GM18858 (cell line): ENCODE results near the gene GLCE.
"Not testable (repeated sequence)": the region's sequence is repeated elsewhere in the genome, so short reads cannot be mapped to it uniquely, and the experiment has no call there.

ENCODE experiments used
- ATAC-seq: cut with Tn5 transposase; IDR thresholded peaks from one replicate; pipeline ENCODE4 v1.9.1; 2021; ENCODE audit not compliant: unreplicated experiment

GLCE gene

GRCh38 chr15:69158843-69159240, 1.6 kb upstream of the GLCE start:
- ATAC-seq, result no peak

DNA sequence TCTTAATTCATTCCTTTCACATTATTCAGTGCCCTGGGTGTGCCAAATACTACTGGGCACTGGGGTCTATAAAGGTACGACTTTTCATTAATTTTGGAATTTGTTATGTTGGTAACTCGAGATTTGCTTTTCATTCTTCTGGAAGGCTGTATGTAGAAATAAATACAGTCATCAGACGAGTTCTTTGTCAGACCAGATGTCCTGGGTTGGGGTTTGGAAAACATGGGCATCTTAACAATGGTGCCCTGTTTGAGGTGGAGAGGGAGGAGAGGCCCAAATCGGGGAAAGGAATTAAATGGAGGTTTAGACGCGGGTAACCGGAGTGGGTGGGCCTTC, 662 bp upstream of the GLCE start:
- ATAC-seq, result no peak

DNA sequence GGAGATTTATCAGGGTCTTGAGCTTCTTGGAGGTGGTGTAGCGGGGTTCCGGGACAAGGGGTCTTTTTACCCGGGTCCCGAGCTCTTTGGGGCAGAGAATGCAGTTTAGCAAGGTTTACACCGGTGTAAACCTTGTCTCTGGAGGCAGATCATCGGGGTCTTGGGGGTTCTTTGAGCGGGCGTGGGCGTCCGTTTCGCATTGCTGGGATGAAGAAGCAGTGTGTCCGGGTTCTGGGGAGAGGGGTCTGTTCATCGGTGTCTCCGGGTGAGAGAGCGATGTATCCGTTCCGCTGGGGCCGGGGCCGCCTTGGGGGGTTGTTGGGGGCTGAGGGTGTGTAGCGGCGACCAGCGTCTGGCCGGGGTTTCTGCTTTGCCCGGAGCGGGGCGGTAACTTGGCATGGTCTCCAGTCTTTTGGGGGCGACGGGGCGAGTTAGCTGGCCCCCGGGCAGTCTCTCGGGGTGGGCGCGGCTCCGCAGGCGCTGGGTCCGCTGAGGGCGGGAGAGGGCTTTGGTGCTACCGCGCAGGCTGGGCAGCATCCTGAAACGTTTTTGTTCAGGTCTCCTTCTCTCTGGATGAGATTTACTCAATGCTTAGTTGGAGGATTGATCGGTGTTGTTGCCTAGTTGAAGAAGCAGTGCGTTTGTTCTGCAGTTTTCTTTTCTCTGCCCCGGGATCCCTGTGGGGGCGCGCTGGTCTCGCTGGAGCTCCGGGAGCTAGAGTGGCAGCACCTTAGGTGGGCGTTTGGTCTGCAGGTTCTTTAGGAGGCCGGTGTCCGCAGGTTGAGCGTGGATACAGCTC, 843 bp downstream of the GLCE start:
- ATAC-seq, result no peak

- ATAC-seq, result no peak
These were observed 1.4 kb downstream of the GLCE start for GRCh38 chr15:69161878-69162213.

GRCh38 chr15:69163141-69163669, 2.8 kb downstream of the GLCE start:
- no peak for ATAC-seq

DNA sequence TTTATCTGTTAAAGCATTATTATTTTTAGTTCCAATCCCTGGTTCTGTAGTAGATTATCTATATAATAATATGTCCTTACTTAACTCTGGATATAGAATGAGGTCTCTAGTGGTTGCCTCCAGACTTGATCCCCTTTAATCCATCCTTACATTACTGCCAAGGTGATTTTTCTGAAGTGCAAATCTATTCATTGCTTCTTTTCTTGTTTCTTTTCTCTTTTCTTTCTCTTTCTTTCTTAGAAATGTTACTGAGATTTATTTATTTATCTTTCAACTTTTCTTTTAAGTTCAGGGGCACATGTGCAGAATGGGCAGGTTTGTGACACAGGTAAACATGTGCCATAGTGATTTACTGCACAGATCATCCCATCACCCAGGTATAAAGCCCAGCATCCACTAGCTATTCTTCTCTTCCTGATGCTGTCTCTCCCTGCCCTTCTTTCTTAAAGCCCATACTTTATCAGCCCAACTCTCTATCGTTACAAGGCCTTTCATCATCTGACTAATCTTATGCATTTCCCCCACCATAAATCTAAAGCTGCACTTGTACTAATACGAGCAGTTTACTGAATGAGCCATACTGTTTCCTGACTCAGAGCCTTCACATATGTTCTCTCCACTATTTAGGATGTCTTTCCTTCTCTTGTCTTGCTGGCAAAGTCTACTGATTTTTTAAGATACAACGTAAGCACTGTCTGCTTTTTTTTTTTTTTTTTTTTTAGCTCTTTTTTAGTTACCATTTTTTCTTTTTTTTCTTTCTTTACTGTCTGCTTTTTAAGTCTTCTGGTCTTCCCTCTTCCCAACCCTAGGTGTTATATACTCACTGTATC, 4.6 kb downstream of the GLCE start:
- ATAC-seq, result no peak

- no peak for ATAC-seq
These were observed 5.2 kb downstream of the GLCE start for GRCh38 chr15:69165637-69166025.

- ATAC-seq, result no peak
These were observed 6.9 kb downstream of the GLCE start for GRCh38 chr15:69167218-69167846.

GRCh38 chr15:69168361-69168760, 7.9 kb downstream of the GLCE start:
- ATAC-seq, result not testable (repeated sequence)

DNA sequence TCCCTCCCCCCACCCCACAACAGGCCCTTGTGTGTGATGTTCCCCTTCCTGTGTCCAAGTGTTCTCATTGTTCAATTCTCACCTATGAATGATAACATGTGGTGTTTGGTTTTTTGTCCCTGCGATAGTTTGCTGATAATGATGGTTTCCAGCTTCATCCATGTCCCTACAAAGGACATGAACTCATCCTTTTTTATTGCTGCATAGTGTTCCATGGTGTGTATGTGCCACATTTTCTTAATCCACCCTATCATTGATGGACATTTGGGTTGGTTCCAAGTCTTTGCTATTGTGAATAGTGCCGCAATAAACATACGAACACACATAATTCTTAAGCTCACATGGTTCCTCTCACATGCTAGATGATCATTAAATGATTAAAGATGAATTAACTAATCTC, 9.1 kb downstream of the GLCE start:
- not testable (repeated sequence) for ATAC-seq

- ATAC-seq, result no peak
These were observed 10.2 kb downstream of the GLCE start for GRCh38 chr15:69170597-69170996.

- no peak for ATAC-seq
These were observed 12.4 kb downstream of the GLCE start for GRCh38 chr15:69172847-69173246.

- no peak for ATAC-seq
These were observed 15.1 kb downstream of the GLCE start for GRCh38 chr15:69175536-69175935.

DNA sequence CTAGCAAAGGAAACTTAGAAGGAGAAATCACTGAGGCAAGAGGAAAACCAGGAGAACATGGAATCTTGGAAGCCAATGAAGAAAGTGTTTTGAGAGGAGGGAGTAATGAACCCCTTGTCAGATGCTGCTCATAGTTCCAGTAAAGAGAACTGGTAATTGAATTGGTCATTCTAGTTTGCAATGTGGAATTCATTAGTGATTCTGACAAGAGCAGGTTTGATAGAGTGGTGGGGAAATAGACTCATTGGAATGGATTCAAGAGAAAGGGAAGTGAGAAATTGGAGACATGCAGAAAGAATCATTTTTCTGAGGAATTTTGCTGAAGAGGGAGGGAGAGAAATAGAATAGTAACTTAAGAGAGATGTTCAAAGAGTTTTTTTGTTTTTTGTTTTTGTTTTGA, 21.0 kb downstream of the GLCE start:
- no peak for ATAC-seq

DNA sequence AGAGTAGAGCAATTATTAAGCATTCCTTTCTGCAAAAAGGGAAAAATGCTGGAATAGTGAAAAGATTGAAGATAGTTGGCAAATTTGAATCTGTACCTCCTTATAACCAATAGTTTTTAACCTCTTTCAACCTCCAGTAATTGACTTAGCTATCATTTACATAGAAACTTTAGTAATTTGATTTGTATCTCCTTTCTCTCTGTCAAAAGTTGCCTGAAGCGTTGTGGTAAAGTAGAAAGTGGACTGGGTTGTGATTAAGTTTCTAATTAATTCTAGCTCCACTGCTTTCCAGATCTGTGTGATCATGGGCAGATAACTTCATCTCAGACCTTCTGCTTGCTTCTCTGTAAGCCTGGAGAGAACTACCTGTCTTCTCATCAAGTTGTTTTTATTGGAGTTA, 24.8 kb downstream of the GLCE start:
- ATAC-seq, result no peak

DNA sequence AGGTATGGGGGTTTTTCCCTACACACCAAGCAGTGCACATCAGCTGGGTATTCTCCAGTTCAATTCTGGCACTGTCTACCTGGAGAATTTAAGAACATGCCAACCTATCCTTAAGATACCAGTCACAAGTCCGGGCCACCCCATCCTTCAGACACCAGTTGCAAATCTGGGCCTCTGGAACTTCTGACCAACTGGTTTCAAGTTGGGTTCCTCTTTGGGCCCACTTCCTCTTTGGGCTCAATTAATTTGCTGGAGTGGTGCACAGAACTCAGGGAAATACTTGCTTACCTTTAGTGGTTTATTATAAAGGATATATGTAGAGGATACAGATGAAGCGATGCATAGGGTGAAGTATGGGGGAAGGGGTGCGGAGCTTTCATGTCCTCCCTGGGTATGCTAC, 25.3 kb downstream of the GLCE start:
- ATAC-seq, result no peak

DNA sequence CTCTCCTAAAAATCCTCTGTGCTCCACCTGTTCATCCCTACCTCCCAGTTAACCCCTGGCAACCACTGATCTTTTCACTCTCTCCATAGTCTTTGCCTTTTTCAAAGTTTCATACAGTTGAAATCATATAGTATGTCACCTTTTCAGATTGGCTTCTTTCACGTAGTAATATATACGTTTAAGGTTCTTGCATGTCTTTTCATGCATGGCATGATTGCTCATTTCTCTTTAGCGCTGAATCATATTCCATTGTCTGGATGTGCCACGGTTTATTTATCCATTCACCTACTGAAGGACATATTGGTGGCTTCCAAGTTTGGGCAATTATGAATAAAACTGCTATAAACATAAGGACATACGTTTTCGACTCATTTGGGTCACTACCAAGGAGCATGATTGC, 28.7 kb downstream of the GLCE start:
- no peak for ATAC-seq

GRCh38 chr15:69190091-69190490, 29.7 kb downstream of the GLCE start:
- ATAC-seq, result no peak

DNA sequence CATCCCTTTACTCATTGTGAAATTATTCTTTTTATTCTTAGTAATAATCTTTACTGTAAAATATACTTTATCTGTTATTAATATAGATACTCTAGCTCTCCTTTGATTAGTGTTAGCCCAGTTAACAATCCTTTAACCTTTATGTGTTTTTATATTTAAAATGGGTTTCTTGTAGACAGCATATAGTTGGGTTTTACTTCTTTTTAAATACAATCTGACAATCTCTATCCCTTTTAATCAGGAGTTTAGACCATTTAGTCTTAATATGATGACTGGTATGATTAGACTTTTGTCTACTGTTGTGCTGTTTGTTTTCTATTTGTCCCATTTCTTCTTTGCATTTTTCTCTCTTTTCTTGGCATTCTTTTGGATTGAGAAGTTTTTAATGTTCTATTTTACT, 30.1 kb downstream of the GLCE start:
- no peak for ATAC-seq

DNA sequence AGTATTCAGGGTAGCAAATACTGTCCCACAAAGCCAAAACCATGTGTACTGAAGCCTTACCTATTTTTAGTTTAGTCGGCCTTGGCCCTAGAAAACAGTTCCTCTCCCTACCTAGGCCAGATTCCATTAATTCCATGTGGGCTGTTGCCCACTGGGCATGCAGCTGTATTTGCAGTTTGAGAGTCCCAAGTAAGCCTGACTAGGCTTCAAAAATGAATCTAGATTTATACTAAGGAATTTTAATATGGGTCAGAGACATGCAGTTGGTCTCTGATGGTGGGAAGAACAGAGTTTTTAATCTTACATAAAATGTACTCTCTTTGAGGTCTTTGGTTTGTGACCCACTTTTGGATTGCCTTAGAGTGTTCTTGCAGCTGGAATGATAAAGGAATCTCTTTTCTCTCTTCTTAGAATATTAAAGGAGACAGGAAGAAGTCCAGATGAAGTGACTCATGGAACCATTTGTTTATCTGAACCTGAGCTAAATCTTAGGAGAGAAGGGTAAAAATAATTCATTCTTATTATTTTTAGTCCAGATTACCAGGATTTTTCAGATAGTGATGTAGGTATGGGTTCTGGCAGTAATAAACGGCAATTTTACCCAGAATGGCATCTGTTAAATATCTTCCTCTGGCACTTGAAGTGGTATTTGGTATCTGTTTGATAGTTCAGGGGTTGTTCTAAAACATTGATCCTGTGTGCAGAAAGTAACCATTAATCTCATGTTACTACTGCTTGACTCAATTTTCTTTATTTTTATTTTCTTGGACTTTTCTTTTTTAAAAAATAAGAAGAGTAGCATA, 33.8 kb downstream of the GLCE start:
- no peak for ATAC-seq

- no peak for ATAC-seq
These were observed 34.4 kb downstream of the GLCE start for GRCh38 chr15:69194854-69195253.
